GM12878 (cell line): Measurements from ENCODE around the gene AOAH. TPM values are rescaled to one million over a fixed set of nuclear protein-coding genes. Genes with fewer than 3 reads are reported as not detected.

Experiments
- ATAC-seq: fragments of 200-7000 bp; cut with Tn5 transposase; 3 replicates; pipeline ENCODE4 v1.9.1; 2020; ENCODE audit warnings: mild to moderate bottlenecking, moderate library complexity
- BruUV-seq: library from RNA; stranded (reverse); fragments of 400-500 nt; replicated peaks from 2 replicates; lab custom pipeline; 2021; lab: Mats Ljungman, UMichigan
- CTCF ChIA-PET: fragments of 300-600 bp; sonication (Branson Sonifier 250); formaldehyde crosslinking; extraction: SDS; loops from one replicate; lab custom pipeline; 2021; ENCODE audit warnings: inconsistent platforms; lab: Yijun Ruan, JAX
- POLR2A ChIA-PET: fragments of 350-600 bp; formaldehyde crosslinking; extraction: SDS; loops from one replicate; lab custom pipeline; 2021; ENCODE audit warnings: inconsistent platforms; lab: Charles Lee
- RAD21 ChIA-PET: fragments of 300-600 bp; sonication (Branson Sonifier 250); formaldehyde crosslinking; loops from one replicate; lab custom pipeline; 2023; ENCODE audit warnings: antibody characterized with exemption; ENCODE audit not compliant: unreplicated experiment; lab: Charles Lee
- SMC1A ChIA-PET: fragments of 300-600 bp; sonication (Branson Sonifier 250); formaldehyde crosslinking; loops from one replicate; lab custom pipeline; 2023; ENCODE audit not compliant: unreplicated experiment, uncharacterized antibody; lab: Charles Lee
- DNase-seq: peaks from one replicate; pipeline ENCODE4 v3.0.0-alpha.2; 2011; ENCODE audit warnings: low read depth, low spot score
- FAIRE-seq: peaks from 3 replicates; lab custom pipeline; 2011; peaks lifted over from hg19 to GRCh38; lab: Jason Lieb, UNC
- H2AFZ ChIP-seq: 2 replicates; pipeline ENCODE4 v1.6.0; 2011; ENCODE audit warnings: low read depth, low read length, control low read depth; ENCODE audit not compliant: control insufficient read depth
- H3K27ac ChIP-seq: 2 replicates; pipeline ENCODE4 v1.5.1; 2011; ENCODE audit warnings: control low read depth; ENCODE audit not compliant: control insufficient read depth, insufficient read depth
- H3K27me3 ChIP-seq, 2 experiments: replicated peaks in 1 of 2; 2 replicates each; pipeline versions ENCODE4 v1.6.0 to v1.6.1; 2011; ENCODE audit warnings: low read length in 1 of 2; ENCODE audit not compliant: control insufficient read depth in 2 of 2, insufficient read depth in 2 of 2
- H3K36me3 ChIP-seq, 2 experiments: 2 replicates each; pipeline ENCODE4 v1.5.1; 2011; ENCODE audit warnings: low read length in 1 of 2; ENCODE audit not compliant: control insufficient read depth in 2 of 2, insufficient read depth in 2 of 2
- H3K4me1 ChIP-seq: 2 replicates; pipeline ENCODE4 v1.6.1; 2011; ENCODE audit warnings: mild to moderate bottlenecking, low read length, moderate library complexity, mixed read lengths; ENCODE audit not compliant: control insufficient read depth, insufficient read depth
- H3K4me2 ChIP-seq: 2 replicates; pipeline ENCODE4 v1.6.0; 2011; ENCODE audit warnings: control low read depth; ENCODE audit not compliant: control insufficient read depth, insufficient read depth
- H3K4me3 ChIP-seq: fragments of 200-600 bp; sonication (generic); 2 replicates; pipeline ENCODE4 v1.5.1; 2016
- H3K79me2 ChIP-seq: 2 replicates; pipeline ENCODE4 v1.6.0; 2011; ENCODE audit warnings: low read length; ENCODE audit not compliant: control insufficient read depth, insufficient read depth
- H3K9ac ChIP-seq: 2 replicates; pipeline ENCODE4 v1.8.0; 2011; ENCODE audit warnings: low read length, control low read depth, mixed read lengths; ENCODE audit not compliant: control insufficient read depth, insufficient read depth
- H3K9me3 ChIP-seq: replicated peaks from 3 replicates; pipeline ENCODE4 v1.5.1; 2011; ENCODE audit warnings: mild to moderate bottlenecking, low read length; ENCODE audit not compliant: control insufficient read depth, insufficient read depth
- H4K20me1 ChIP-seq: 2 replicates; pipeline ENCODE4 v1.6.0; 2011; ENCODE audit not compliant: control insufficient read depth, insufficient read depth
- ATF7 ChIP-seq: fragments of 450-650 bp; IDR thresholded peaks from 2 replicates; pipeline ENCODE4 v1.6.1; 2016; ENCODE audit warnings: low read depth, mild to moderate bottlenecking
- EGR1 ChIP-seq, 2 experiments: IDR thresholded peaks; 1 replicate in 1 of 2; 2 replicates in 1 of 2; pipeline ENCODE4 v1.6.1; 2011 to 2012; ENCODE audit warnings: low read depth in 2 of 2, low read length in 2 of 2, borderline replicate concordance in 1 of 2, mild to moderate bottlenecking in 1 of 2, moderate library complexity in 1 of 2
- EZH2 ChIP-seq: IDR thresholded peaks from 2 replicates; pipeline ENCODE4 v1.6.1; 2012; ENCODE audit warnings: low read depth, mild to moderate bottlenecking, control low read depth, inconsistent platforms, low read length, borderline replicate concordance; ENCODE audit not compliant: control insufficient read depth
- GABPA ChIP-seq: IDR thresholded peaks from 2 replicates; pipeline ENCODE4 v1.6.1; 2014; ENCODE audit warnings: antibody characterized with exemption, low read depth, mild to moderate bottlenecking, inconsistent platforms
- IKZF1 ChIP-seq: fragments of 450-650 bp; conservative IDR thresholded peaks from 2 replicates; pipeline ENCODE4 v1.6.1; 2017; ENCODE audit warnings: antibody characterized with exemption, mild to moderate bottlenecking
- MTA3 ChIP-seq: IDR thresholded peaks from 2 replicates; pipeline ENCODE4 v1.6.1; 2012; ENCODE audit warnings: low read length, inconsistent platforms, borderline replicate concordance
- NBN ChIP-seq: fragments of 450-650 bp; IDR thresholded peaks from 2 replicates; pipeline ENCODE4 v1.6.1; 2016
- SIN3A ChIP-seq: IDR thresholded peaks from 2 replicates; pipeline ENCODE4 v1.6.1; 2012; ENCODE audit warnings: low read depth, low read length, improper control_type of control experiment
- SREBF2 ChIP-seq: IDR thresholded peaks from 2 replicates; pipeline ENCODE4 v1.6.1; 2012; ENCODE audit warnings: mild to moderate bottlenecking, low read length
- WRNIP1 ChIP-seq: IDR thresholded peaks from 2 replicates; pipeline ENCODE4 v1.6.1; 2011; ENCODE audit warnings: low read depth, low read length, improper control_type of control experiment, borderline replicate concordance
- WGBS: methylation state at CpG from one replicate; pipeline ENCODE4 v1.1.6; 2016; ENCODE audit warnings: low lambda C conversion rate; ENCODE audit not compliant: insufficient replicate concordance, insufficient coverage; ENCODE audit errors: missing lambda C conversion rate; 5-methylcytosine and 5-hydroxymethylcytosine counted together
- in situ Hi-C: fragments of 300-500 bp; cut with MboI; formaldehyde crosslinking; loops from 9 replicates; pipeline ENCODE4 v1.14.3; 2018; ENCODE audit warnings: mixed read lengths
- intact Hi-C: fragments of 100-400 bp; cut with micrococcal nuclease; formaldehyde crosslinking; loops from one replicate; pipeline ENCODE4 v1.14.2; 2022; ENCODE audit not compliant: unreplicated experiment
- polyA plus RNA-seq, 11 experiments: library from polyadenylated mRNA; depleted of rRNA in 4 of 11; unstranded in 6 of 11; stranded (reverse) in 5 of 11; fragments of >200 nt; fragmentation: Nextera tagmentation in 4 of 11; fragmentation: Illumina TruSeq in 1 of 11; extraction: Ambion mirVana in 4 of 11; extraction: Trizol in 1 of 11; gene quantifications; 1 replicate in 1 of 11; 2 replicates in 10 of 11; pipeline versions ENCODE4 v1.2.1 to v1.2.3, GENCODE V29; 2011 to 2016; ENCODE audit warnings: inconsistent platforms in 2 of 11, missing spikeins in 2 of 11, low read depth in 1 of 11
- total RNA-seq, 4 experiments: library from RNA; depleted of rRNA in 3 of 4; stranded (reverse); fragments of >200 nt in 3 of 4; fragmentation: Illumina TruSeq in 1 of 4; extraction: Trizol in 1 of 4; gene quantifications; 2 replicates each; pipeline versions ENCODE4 v1.2.1 to v1.2.3, GENCODE V29; 2013 to 2021
- TF ChIP-seq, protein P1 (sequence below): IDR thresholded peaks from 2 replicates; pipeline ENCODE4 v1.6.1; 2011; ENCODE audit warnings: mild to moderate bottlenecking, low read depth, low read length, moderate library complexity; ENCODE audit not compliant: insufficient replicate concordance

The AOAH gene
- total and polyA plus RNA-seq, 10 of the 15 experiments (the other 5 are each of a cell fraction or from before 2014, with no cell fraction given): 0.32 to 2.8 (median 1.4) TPM

DNA sequence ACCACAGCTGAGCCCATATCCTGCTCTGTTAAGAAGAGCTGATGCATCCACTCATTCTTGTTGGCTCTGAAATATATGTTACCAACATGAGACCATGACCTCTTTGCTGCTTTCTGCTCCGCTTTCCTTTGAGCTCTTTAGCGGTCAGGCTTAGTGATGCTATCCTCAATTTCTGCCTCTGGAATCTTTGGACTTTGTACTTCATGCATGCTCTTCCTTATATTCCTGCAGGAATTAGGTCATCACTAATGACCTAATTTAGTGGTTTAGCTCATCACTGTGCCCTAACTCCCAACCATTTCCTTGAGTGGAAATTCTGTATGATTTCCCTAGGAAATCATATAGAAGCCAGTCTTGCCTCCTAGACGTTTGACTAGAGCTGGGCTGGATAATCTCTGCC, 119.5 kb downstream of the AOAH start:
- H3K9ac ChIP-seq: no peak overlapping the region
- H3K36me3 ChIP-seq: no peaks in the 10 kb centered on the region
- 61% methylated on average over 3 of the region's 3 CpGs for WGBS
- no peak overlapping the region for H3K4me3 ChIP-seq
- H3K4me1 ChIP-seq: no peaks in the 10 kb centered on the region
- no peak overlapping the region for H3K27ac ChIP-seq
- intact Hi-C loops: no loop called here
- DNase-seq: no peak
- no peaks in the 10 kb centered on the region for H3K79me2 ChIP-seq
- POLR2A ChIA-PET: no interaction called here
- H3K27me3 ChIP-seq: peaks cover 0 to 2% of the 10 kb centered on the region in 2 experiments; a peak in 2 of 4 replicates
- in situ Hi-C loops: no loop called here
- H3K4me2 ChIP-seq: no peak overlapping the region
- no TSS peak for BruUV-seq
- SMC1A ChIA-PET: interaction anchor here (1.4 to 1.6 kb wide), 2 partner anchors 18 to 577 kb away, joined by 3 read pairs; no protein-coding TSS in a partner anchor
- no peaks in the 10 kb centered on the region for H4K20me1 ChIP-seq
- no peak overlapping the region for H2AFZ ChIP-seq
- ATAC-seq: no peak
- H3K9me3 ChIP-seq: no peaks in the 10 kb centered on the region
- no peak for FAIRE-seq
- CTCF ChIA-PET: interaction anchor here (1.0 kb wide), 1 partner anchor 14 kb away, joined by 3 read pairs; no protein-coding TSS in a partner anchor
- TF ChIP-seq EGR1 (IDR thresholded peaks at IDR 0.05; ENCODE audit: borderline replicate concordance in 1 of 2, low read depth in 2 of 2, low read length in 2 of 2): no peak
- no peak for TF ChIP-seq MTA3
- RAD21 ChIA-PET: no interaction called here

DNA sequence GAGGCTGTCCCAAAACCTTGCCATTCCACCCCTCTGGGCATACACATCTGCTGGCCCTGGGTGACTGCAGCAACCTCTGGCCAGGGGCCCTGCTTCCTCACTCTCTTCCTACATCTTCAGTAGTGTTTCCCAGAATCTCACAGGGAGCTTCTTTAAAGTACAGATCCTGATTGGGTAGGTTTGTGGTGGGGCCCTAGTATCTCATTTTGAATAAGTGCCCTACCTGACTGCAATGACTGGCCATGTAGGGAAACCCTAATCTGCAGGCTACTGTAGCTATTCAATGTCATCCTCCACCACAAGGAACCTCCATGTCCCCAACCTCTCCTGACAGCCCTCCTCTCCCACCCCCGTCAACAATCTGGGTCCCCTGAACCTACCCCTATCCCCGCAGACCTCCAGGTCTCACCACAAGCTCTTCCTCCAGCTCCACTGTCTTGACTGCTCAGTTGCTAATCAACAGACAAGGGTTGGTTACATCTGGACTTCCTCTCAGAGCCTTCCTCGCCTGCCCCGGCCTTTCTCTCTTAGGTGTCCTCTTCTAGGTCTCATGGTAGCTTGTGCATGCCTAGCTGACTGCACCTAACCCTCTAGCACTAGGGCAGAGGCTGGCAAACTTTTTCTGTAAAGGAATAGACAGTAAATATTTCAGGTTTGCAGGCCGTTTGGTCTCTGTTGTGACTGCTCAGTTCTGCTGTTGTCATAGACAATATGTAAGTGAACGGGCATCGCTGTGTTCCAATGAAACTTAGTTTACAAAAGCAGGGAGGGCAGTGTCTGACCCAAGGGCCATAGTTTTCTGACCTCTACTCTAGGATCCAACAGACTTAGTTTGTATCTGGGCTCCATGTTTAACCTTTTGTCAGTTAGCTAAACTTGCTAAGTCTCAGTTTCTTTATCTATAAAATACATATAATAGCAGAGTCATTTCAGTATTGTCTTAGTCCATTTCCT, 121.1 kb downstream of the AOAH start:
- Histone ChIP-seq H3K4me3 (no peak overlapping the region), H4K20me1 (no peaks in the 10 kb centered on the region), H3K9me3 (no peaks in the 10 kb centered on the region), H3K9ac (no peak overlapping the region), H3K79me2 (no peaks in the 10 kb centered on the region), H3K36me3 (no peaks in the 10 kb centered on the region), H3K4me1 (no peaks in the 10 kb centered on the region), H2AFZ (no peak overlapping the region), H3K27me3 (peaks cover 0 to 2% of the 10 kb centered on the region in 2 experiments; a peak in 2 of 4 replicates), H3K4me2 (no peak overlapping the region), H3K27ac (no peak overlapping the region)
- ChIA-PET RAD21 (no interaction called here), SMC1A (interaction anchor here (1.4 to 1.6 kb wide), 2 partner anchors 20 to 579 kb away, joined by 3 read pairs; no protein-coding TSS in a partner anchor), POLR2A (no interaction called here), CTCF (interaction anchor here (0.7 kb wide), 1 partner anchor 68 kb away, joined by 3 read pairs; no protein-coding TSS in a partner anchor)
- intact Hi-C loops: no loop called here
- 41% methylated on average over 7 of the region's 7 CpGs for WGBS
- no peak for DNase-seq
- in situ Hi-C loops: no loop called here
- ATAC-seq: no peak
- TF ChIP-seq WRNIP1 (no peak), SREBF2 (no peak), ATF7 (no peak), GABPA (no peak), SIN3A (no peak), IKZF1 (no peak), EZH2 (no peak), NBN (no peak)
- TF ChIP-seq, protein P1, sequence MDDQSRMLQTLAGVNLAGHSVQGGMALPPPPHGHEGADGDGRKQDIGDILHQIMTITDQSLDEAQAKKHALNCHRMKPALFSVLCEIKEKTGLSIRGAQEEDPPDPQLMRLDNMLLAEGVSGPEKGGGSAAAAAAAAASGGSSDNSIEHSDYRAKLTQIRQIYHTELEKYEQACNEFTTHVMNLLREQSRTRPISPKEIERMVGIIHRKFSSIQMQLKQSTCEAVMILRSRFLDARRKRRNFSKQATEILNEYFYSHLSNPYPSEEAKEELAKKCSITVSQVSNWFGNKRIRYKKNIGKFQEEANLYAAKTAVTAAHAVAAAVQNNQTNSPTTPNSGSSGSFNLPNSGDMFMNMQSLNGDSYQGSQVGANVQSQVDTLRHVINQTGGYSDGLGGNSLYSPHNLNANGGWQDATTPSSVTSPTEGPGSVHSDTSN: no peak
- no peak for FAIRE-seq
- BruUV-seq: no TSS peak
